Peyer's patch (tissue), 4 donors: ENCODE results near the gene SETDB1. TPM values are rescaled to one million over a fixed set of nuclear protein-coding genes. Genes with fewer than 3 reads are reported as not detected.

ENCODE experiments used
- DNase-seq, 3 donors: peaks; one replicate each; pipeline ENCODE4 v3.0.0-alpha.2; 2017 to 2019
- H3K27ac ChIP-seq, 4 donors: fragments of 200-600 bp; sonication (generic); one replicate each; pipeline ENCODE4 v1.5.1; 2016 to 2019
- H3K27me3 ChIP-seq, 2 donors: fragments of 200-600 bp; sonication (generic); one replicate each; pipeline ENCODE4 v1.5.1; 2019
- H3K36me3 ChIP-seq, 3 donors: fragments of 200-600 bp; sonication (generic); one replicate each; pipeline ENCODE4 v1.5.1; 2016 to 2019
- H3K4me1 ChIP-seq, 4 donors: fragments of 200-600 bp; sonication (generic); one replicate each; pipeline ENCODE4 v1.5.1; 2016 to 2019
- H3K4me3 ChIP-seq, 4 donors: fragments of 200-600 bp; sonication (generic); 1 replicate in 3 of 4; 2 replicates in 1 of 4; pipeline ENCODE4 v1.5.1; 2016 to 2019; ENCODE audit warnings: mild to moderate bottlenecking in 1 of 4
- H3K9me3 ChIP-seq, 4 donors: fragments of 200-600 bp; sonication (generic); one replicate each; pipeline ENCODE4 v1.5.1; 2016 to 2019; ENCODE audit warnings: mild to moderate bottlenecking in 1 of 4
- CTCF ChIP-seq, 6 experiments: fragments of 450-650 bp in 4 of 6; fragments of 200-600 bp in 2 of 6; sonication (generic) in 1 of 6; IDR thresholded peaks; one replicate each; pipeline ENCODE4 v1.5.1; 2017 to 2019; ENCODE audit warnings: antibody characterized with exemption in 6 of 6, mild to moderate bottlenecking in 3 of 6, moderate library complexity in 1 of 6
- POLR2A ChIP-seq, 2 donors: fragments of 450-650 bp; IDR thresholded peaks; one replicate each; pipeline ENCODE4 v1.5.1; 2017; ENCODE audit warnings: antibody characterized with exemption in 2 of 2, mild to moderate bottlenecking in 2 of 2, moderate library complexity in 2 of 2
- total RNA-seq, 4 donors: library from RNA; depleted of rRNA; stranded (reverse); fragments of >200 nt; gene quantifications; one replicate each; pipeline ENCODE4 v1.1.0, GENCODE V29; 2016

Gene SETDB1
- total RNA-seq, 4 donors from 2014 or later = 28.2 to 106 (median 61.5) TPM

GRCh38 chr1:150931773-150932172, 5.6 kb downstream of the SETDB1 start:
- Histone ChIP-seq H3K36me3 (peaks cover 0 to 81% (median 0%) of the 10 kb centered on the region in 3 donors), H3K4me3 (no peak overlapping the region), H3K9me3 (peaks cover 0 to 5% (median 0%) of the 10 kb centered on the region in 4 donors), H3K4me1 (peaks cover 0 to 10% (median 2%) of the 10 kb centered on the region in 4 donors), H3K27ac (no peak overlapping the region), H3K27me3 (no peaks in the 10 kb centered on the region)
- no peak for TF ChIP-seq POLR2A (IDR thresholded peaks at IDR 0.05)
- TF ChIP-seq CTCF (IDR thresholded peaks at IDR 0.05) = no peak
- no peak for DNase-seq

- H3K4me3 ChIP-seq = no peak overlapping the region
- peaks cover 0 to 100% (median 3%) of the 10 kb centered on the region in 3 donors for H3K36me3 ChIP-seq
- H3K9me3 ChIP-seq = no peaks in the 10 kb centered on the region
- DNase-seq = peak in 1 of 3 donors; percentile 28
- no peak for TF ChIP-seq POLR2A (IDR thresholded peaks at IDR 0.05)
- H3K4me1 ChIP-seq = no peaks in the 10 kb centered on the region
- no peaks in the 10 kb centered on the region for H3K27me3 ChIP-seq
- no peak overlapping the region for H3K27ac ChIP-seq
Measured at GRCh38 chr1:150944856-150945255, 18.7 kb downstream of the SETDB1 start.

GRCh38 chr1:150954708-150955107, 28.5 kb downstream of the SETDB1 start:
- TF ChIP-seq POLR2A (IDR thresholded peaks at IDR 0.05) (no peak), CTCF (IDR thresholded peaks at IDR 0.05) (no peak)
- no peak overlapping the region for H3K4me3 ChIP-seq
- DNase-seq = no peak
- no peaks in the 10 kb centered on the region for H3K9me3 ChIP-seq
- H3K27ac ChIP-seq = no peak overlapping the region
- peaks cover 0 to 85% (median 0%) of the 10 kb centered on the region in 3 donors for H3K36me3 ChIP-seq
- no peaks in the 10 kb centered on the region for H3K27me3 ChIP-seq
- no peaks in the 10 kb centered on the region for H3K4me1 ChIP-seq

- no peak for TF ChIP-seq CTCF (IDR thresholded peaks at IDR 0.05)
- no peak for TF ChIP-seq POLR2A (IDR thresholded peaks at IDR 0.05)
- Histone ChIP-seq H3K9me3 (no peaks in the 10 kb centered on the region), H3K4me1 (no peaks in the 10 kb centered on the region), H3K36me3 (peaks cover 0 to 85% (median 0%) of the 10 kb centered on the region in 3 donors), H3K27ac (no peak overlapping the region), H3K27me3 (no peaks in the 10 kb centered on the region), H3K4me3 (no peak overlapping the region)
- DNase-seq = peak in 1 of 3 donors; percentile 15
Measured at GRCh38 chr1:150955280-150955679, 29.1 kb downstream of the SETDB1 start.

GRCh38 chr1:150957666-150958065, 31.5 kb downstream of the SETDB1 start:
- peak in 1 of 3 donors; percentile 24 for DNase-seq
- Histone ChIP-seq H3K9me3 (no peaks in the 10 kb centered on the region), H3K36me3 (peaks cover 0 to 81% (median 0%) of the 10 kb centered on the region in 3 donors), H3K27me3 (no peaks in the 10 kb centered on the region), H3K4me3 (no peak overlapping the region), H3K27ac (no peak overlapping the region), H3K4me1 (no peaks in the 10 kb centered on the region)
- no peak for TF ChIP-seq CTCF (IDR thresholded peaks at IDR 0.05)
- TF ChIP-seq POLR2A (IDR thresholded peaks at IDR 0.05) = no peak

GRCh38 chr1:150960646-150961045, 34.5 kb downstream of the SETDB1 start:
- peak in 1 of 3 donors; percentile 43 for DNase-seq
- TF ChIP-seq CTCF (IDR thresholded peaks at IDR 0.05) (no peak), POLR2A (IDR thresholded peaks at IDR 0.05) (no peak)
- Histone ChIP-seq H3K27me3 (no peaks in the 10 kb centered on the region), H3K27ac (no peak overlapping the region), H3K36me3 (peaks cover 0 to 83% (median 0%) of the 10 kb centered on the region in 3 donors), H3K4me1 (no peaks in the 10 kb centered on the region), H3K9me3 (no peaks in the 10 kb centered on the region), H3K4me3 (no peak overlapping the region)
